ENCODE data around the gene LIN7C. TPM values are rescaled to one million over a fixed set of nuclear protein-coding genes. Genes with fewer than 3 reads are reported as not detected.

The LIN7C gene
- total RNA-seq, 1 donor from 2014 or later, result 26.0 TPM

DNA sequence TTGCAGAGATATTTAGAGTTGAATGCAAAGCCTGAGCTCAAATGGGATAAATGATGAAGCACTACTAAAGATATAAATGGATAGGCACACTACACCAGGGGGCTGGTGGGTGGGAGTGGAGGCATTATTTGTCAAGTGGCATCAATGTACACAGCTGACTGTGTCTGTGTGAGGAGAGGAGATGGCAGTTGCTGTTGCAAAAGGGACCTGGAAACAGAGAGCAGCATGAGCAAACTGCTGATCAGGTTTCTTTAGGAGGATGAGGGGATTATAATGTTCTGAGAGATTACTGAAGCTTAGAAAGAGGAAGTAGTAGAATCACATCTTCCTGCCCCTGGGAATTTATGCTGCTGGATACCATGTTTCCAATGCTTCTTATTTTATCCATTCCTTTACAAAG, 39.4 kb upstream of the LIN7C start:
- Mint-ChIP-seq H3K36me3 (peaks cover 14% of the 10 kb centered on the region), H3K4me1 (no peaks in the 10 kb centered on the region), H3K27ac (no peak overlapping the region), H3K9me3 (peaks cover 12% of the 10 kb centered on the region), H3K4me3 (no peak overlapping the region), H3K27me3 (ENCODE audit: low read depth) (no peaks in the 10 kb centered on the region)
- TF ChIP-seq, protein P1, sequence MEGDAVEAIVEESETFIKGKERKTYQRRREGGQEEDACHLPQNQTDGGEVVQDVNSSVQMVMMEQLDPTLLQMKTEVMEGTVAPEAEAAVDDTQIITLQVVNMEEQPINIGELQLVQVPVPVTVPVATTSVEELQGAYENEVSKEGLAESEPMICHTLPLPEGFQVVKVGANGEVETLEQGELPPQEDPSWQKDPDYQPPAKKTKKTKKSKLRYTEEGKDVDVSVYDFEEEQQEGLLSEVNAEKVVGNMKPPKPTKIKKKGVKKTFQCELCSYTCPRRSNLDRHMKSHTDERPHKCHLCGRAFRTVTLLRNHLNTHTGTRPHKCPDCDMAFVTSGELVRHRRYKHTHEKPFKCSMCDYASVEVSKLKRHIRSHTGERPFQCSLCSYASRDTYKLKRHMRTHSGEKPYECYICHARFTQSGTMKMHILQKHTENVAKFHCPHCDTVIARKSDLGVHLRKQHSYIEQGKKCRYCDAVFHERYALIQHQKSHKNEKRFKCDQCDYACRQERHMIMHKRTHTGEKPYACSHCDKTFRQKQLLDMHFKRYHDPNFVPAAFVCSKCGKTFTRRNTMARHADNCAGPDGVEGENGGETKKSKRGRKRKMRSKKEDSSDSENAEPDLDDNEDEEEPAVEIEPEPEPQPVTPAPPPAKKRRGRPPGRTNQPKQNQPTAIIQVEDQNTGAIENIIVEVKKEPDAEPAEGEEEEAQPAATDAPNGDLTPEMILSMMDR (IDR thresholded peaks at IDR 0.05; ENCODE audit: unreplicated experiment), result no peak
- no peak for DNase-seq (ENCODE audit: low spot score in 2 of 2, unreplicated experiment in 2 of 2)

DNA sequence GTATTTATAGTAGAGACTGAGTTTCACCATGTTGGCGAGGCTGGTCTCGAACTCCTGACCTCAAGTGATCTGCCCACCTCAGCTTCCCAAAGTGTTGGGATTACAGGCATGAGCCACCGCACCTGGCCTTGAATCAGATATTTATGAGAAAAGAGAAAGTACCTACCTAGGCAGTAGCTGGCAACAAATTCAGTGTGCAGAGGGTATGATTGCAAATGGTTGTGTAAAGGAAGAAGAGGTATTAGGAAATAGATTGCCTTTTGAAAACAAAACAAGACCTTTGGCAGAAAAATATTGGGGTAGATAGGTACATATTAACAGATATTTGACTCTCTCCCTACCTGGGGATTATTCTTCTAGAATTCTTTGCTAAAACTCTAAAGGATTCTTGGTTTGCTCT, 38.5 kb upstream of the LIN7C start:
- Mint-ChIP-seq H3K36me3 (peaks cover 14% of the 10 kb centered on the region), H3K27ac (no peak overlapping the region), H3K9me3 (peaks cover 12% of the 10 kb centered on the region), H3K4me3 (no peak overlapping the region), H3K4me1 (no peaks in the 10 kb centered on the region), H3K27me3 (ENCODE audit: low read depth) (no peaks in the 10 kb centered on the region)
- no peak for DNase-seq (ENCODE audit: low spot score in 2 of 2, unreplicated experiment in 2 of 2)
- TF ChIP-seq, protein P1 (IDR thresholded peaks at IDR 0.05; ENCODE audit: unreplicated experiment), result no peak

DNA sequence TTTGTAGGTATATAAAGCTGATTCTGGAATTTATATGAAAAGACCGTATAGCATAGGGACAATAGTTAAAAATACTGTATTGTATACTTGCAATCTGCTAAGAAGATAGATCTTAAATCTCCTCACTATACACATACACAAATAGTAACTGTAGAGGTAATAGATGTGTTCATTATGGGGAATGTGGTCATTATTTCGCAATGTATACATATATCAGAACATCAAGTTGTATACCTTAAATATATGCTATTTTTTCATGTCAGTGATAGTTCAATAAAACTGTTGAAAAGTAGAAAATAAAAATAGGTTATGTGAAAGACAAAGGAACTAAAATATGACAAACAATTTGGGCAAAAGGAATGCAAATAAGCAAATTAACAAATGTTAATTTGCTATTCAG, 35.2 kb upstream of the LIN7C start:
- H3K9me3 Mint-ChIP-seq, result peaks cover 7% of the 10 kb centered on the region
- no peaks in the 10 kb centered on the region for H3K27me3 Mint-ChIP-seq (ENCODE audit: low read depth)
- H3K27ac Mint-ChIP-seq, result no peak overlapping the region
- DNase-seq (ENCODE audit: low spot score in 2 of 2, unreplicated experiment in 2 of 2), result no peak
- TF ChIP-seq, protein P1 (IDR thresholded peaks at IDR 0.05; ENCODE audit: unreplicated experiment), result no peak
- H3K36me3 Mint-ChIP-seq, result peaks cover 14% of the 10 kb centered on the region
- H3K4me1 Mint-ChIP-seq, result no peaks in the 10 kb centered on the region
- no peak overlapping the region for H3K4me3 Mint-ChIP-seq

DNA sequence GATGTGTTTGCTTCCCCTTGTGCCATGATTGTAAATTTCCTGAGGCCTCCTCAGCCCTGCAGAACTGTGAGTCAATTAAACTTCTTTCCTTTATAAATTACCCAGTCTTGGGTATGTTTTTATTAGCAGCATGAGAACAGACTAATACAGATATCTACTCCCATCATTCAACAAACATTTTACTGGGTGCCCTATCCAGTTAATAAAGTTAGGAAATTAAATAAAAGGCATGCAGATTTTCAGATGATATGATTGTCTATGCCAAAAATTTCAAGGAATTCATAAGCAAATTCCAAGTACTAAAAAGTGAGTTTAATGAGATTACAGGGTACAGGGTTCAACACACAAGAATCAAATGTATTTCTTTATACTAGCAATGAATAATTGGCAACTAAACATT, 33.5 kb upstream of the LIN7C start:
- Mint-ChIP-seq H3K36me3 (peaks cover 14% of the 10 kb centered on the region), H3K4me3 (no peak overlapping the region), H3K9me3 (peaks cover 7% of the 10 kb centered on the region), H3K27me3 (ENCODE audit: low read depth) (no peaks in the 10 kb centered on the region), H3K27ac (no peak overlapping the region), H3K4me1 (no peaks in the 10 kb centered on the region)
- TF ChIP-seq, protein P1 (IDR thresholded peaks at IDR 0.05; ENCODE audit: unreplicated experiment), result no peak
- DNase-seq (ENCODE audit: low spot score in 2 of 2, unreplicated experiment in 2 of 2), result no peak

DNA sequence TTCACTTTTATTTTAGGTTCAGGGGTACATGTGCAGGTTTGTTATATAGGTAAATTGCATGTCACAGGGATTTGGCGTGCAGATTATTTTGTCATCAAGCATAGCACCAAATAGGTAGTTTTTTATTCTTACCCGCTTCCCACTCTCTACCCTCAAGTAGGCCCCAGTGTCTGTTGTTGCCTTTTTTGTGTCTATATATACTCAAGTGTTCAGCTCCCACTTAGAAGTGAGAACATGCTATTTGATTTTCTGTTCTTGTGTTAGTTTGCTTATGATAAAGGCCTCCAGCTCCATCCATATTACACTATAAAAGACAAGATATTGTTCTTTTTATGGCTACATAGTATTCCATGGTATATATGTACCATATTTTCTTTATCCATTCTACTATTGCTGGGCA, 28.5 kb upstream of the LIN7C start:
- Mint-ChIP-seq H3K9me3 (no peaks in the 10 kb centered on the region), H3K27ac (no peak overlapping the region), H3K27me3 (ENCODE audit: low read depth) (no peaks in the 10 kb centered on the region), H3K4me3 (no peak overlapping the region), H3K36me3 (no peaks in the 10 kb centered on the region), H3K4me1 (no peaks in the 10 kb centered on the region)
- TF ChIP-seq, protein P1 (IDR thresholded peaks at IDR 0.05; ENCODE audit: unreplicated experiment), result no peak
- DNase-seq (ENCODE audit: low spot score in 2 of 2, unreplicated experiment in 2 of 2), result no peak

All from mesothelial cell of epicardium (in vitro differentiated cells).